Upper lobe of right lung (tissue), 1 donor: Measurements from ENCODE around the gene SALL4. TPM values are rescaled to one million over a fixed set of nuclear protein-coding genes. Genes with fewer than 3 reads are reported as not detected.
"Not testable (repeated sequence)": the region's sequence is repeated elsewhere in the genome, so short reads cannot be mapped to it uniquely, and the experiment has no call there.

ENCODE experiments used
- ATAC-seq: fragments of 200-7000 bp; cut with Tn5 transposase; one replicate; pipeline ENCODE4 v1.9.1; 2020; ENCODE audit warnings: mild to moderate bottlenecking, moderate library complexity
- DNase-seq: peaks from one replicate; pipeline ENCODE4 v3.0.0-alpha.2; 2020
- H3K27ac ChIP-seq: fragments of 200-600 bp; one replicate; pipeline ENCODE4 v1.8.0; 2022
- H3K27me3 ChIP-seq: fragments of 200-600 bp; one replicate; pipeline ENCODE4 v1.8.0; 2022; ENCODE audit warnings: mild to moderate bottlenecking
- H3K36me3 ChIP-seq: fragments of 200-600 bp; one replicate; pipeline ENCODE4 v1.8.0; 2022
- H3K4me1 ChIP-seq: fragments of 200-600 bp; one replicate; pipeline ENCODE4 v1.8.0; 2022
- H3K4me3 ChIP-seq: fragments of 200-600 bp; one replicate; pipeline ENCODE4 v1.8.0; 2022; ENCODE audit warnings: mild to moderate bottlenecking
- H3K9me3 ChIP-seq: fragments of 200-600 bp; one replicate; pipeline ENCODE4 v1.8.0; 2022
- intact Hi-C: fragments of 100-400 bp; cut with DNase I; formaldehyde crosslinking; loops from one replicate; pipeline ENCODE4 v1.11.0; 2022
- total RNA-seq: library from RNA; stranded (reverse); fragmentation: NEBNext Ultra II Directional; extraction: Animal tissue kit (Norgen Biotek cat#: 25700); gene quantifications from one replicate; pipeline ENCODE4 v1.2.1, GENCODE V29; 2021
- TF ChIP-seq, protein P1 (sequence below): fragments of 200-600 bp; IDR thresholded peaks from one replicate; pipeline ENCODE4 v1.8.0; 2022; ENCODE audit warnings: antibody characterized with exemption
- donor health status: DM: no; HTN: yes; CAD: no; lungs with severe emphysema.

Gene SALL4
- total RNA-seq, 1 donor from 2014 or later: 0.43 TPM

- intact Hi-C loops: no loop called here
- Histone ChIP-seq H3K36me3 (no peaks in the 10 kb centered on the region), H3K27ac (no peak overlapping the region), H3K4me1 (no peaks in the 10 kb centered on the region), H3K4me3 (no peak overlapping the region), H3K9me3 (no peaks in the 10 kb centered on the region), H3K27me3 (no peaks in the 10 kb centered on the region)
- TF ChIP-seq, protein P1, sequence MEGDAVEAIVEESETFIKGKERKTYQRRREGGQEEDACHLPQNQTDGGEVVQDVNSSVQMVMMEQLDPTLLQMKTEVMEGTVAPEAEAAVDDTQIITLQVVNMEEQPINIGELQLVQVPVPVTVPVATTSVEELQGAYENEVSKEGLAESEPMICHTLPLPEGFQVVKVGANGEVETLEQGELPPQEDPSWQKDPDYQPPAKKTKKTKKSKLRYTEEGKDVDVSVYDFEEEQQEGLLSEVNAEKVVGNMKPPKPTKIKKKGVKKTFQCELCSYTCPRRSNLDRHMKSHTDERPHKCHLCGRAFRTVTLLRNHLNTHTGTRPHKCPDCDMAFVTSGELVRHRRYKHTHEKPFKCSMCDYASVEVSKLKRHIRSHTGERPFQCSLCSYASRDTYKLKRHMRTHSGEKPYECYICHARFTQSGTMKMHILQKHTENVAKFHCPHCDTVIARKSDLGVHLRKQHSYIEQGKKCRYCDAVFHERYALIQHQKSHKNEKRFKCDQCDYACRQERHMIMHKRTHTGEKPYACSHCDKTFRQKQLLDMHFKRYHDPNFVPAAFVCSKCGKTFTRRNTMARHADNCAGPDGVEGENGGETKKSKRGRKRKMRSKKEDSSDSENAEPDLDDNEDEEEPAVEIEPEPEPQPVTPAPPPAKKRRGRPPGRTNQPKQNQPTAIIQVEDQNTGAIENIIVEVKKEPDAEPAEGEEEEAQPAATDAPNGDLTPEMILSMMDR: no peak
- ATAC-seq (no peak), DNase-seq (no peak)
These were observed 16.2 kb upstream of the SALL4 start for GRCh38 chr20:51818479-51819008.

DNA sequence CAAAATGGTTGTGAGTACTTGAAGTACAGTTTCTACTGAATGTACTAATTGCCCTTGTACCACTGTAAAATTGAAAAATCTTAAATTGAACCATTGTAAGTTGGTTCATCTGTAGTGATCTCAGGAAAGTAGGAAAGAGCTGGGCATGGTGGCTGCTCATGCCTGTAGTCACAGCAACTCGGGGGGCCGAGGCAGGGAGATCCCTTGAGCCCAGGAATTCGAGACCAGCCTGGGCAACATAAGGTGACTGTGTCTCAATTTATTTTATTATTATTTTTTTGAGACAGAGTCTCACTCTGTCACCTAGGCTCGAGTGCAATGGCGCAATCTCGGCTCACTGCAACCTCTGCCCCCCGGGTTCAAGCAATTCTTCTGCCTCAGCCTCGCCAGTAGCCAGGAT is 14.5 kb upstream of the SALL4 start:
- ATAC-seq: not testable (repeated sequence)

DNA sequence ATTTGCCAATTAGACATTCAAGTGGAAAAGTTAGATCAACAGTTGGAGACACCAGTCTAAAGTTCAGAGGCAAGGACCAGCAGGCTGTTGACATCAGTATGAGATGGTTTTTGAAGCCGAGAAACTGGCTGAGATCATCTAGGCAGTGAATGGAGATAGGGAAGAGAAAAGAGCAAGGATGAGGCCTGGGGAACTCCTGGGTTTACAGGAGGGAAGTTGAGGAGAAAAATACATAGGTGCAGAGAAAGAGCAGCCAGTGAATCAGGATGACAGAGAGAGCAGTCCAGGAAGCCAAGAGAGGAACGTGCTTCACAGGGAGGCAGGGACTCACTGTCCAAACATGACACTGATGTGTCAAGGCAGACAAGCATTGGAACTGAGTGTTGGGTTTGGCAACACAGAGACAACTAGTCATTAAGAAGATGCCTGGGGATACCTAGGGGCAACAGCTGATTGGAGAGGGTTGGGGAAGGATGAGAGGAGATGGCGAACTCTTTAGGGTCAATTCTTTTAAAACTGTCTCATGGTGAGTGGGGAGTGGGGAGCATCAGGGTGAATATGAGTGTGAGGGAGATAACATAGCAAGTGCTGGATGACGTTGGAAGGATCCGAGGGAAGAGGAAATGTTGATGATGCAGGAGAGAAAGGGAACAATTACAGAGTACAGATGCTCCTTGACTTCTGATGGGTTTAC is 13.2 kb upstream of the SALL4 start:
- TF ChIP-seq, protein P1: no peak
- DNase-seq: peak; percentile 2

More for the DNA sequence above, 14.5 kb upstream of the SALL4 start:
- H3K27me3 ChIP-seq, H3K4me3 ChIP-seq, H3K36me3 ChIP-seq, intact Hi-C loops, H3K4me1 ChIP-seq, H3K27ac ChIP-seq, H3K9me3 ChIP-seq: not testable (repeated sequence)
- DNase-seq: peak; percentile 17

DNA sequence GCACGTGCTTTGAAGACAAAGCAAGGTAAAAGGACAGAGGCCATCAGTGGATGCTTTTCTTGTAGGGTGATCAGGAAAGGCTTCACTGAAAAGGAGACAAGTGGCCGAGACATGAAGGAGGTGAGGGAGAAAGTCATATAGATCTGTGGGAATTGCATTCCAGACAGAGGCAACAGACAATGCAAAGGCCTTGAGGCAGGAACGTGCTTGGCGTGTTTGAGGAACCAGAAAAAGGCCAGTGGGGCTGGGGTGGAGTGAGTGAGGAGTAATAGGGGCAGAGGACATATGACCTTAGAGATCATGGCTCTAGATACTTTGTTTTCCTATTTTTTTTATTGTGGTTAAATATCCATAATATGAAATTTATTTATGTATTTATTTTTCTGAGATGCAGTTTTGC is 10.5 kb upstream of the SALL4 start:
- Histone ChIP-seq H3K36me3 (no peaks in the 10 kb centered on the region), H3K27me3 (no peaks in the 10 kb centered on the region), H3K4me1 (no peaks in the 10 kb centered on the region), H3K9me3 (no peaks in the 10 kb centered on the region), H3K27ac (no peak overlapping the region), H3K4me3 (no peak overlapping the region)
- intact Hi-C loops: no loop called here
- ATAC-seq (no peak), DNase-seq (peak; percentile 9)
- TF ChIP-seq, protein P1: no peak

More for the DNA sequence above, 13.2 kb upstream of the SALL4 start:
- intact Hi-C loops: no loop called here
- no peak overlapping the region for H3K27ac ChIP-seq
- H3K36me3 ChIP-seq: no peaks in the 10 kb centered on the region
- no peak overlapping the region for H3K4me3 ChIP-seq
- no peaks in the 10 kb centered on the region for H3K27me3 ChIP-seq
- no peaks in the 10 kb centered on the region for H3K9me3 ChIP-seq
- no peak for ATAC-seq
- H3K4me1 ChIP-seq: no peaks in the 10 kb centered on the region

GRCh38 chr20:51811514-51812128 is 9.3 kb upstream of the SALL4 start:
- TF ChIP-seq, protein P1: no peak
- no peak overlapping the region for H3K4me3 ChIP-seq
- no peaks in the 10 kb centered on the region for H3K4me1 ChIP-seq
- H3K9me3 ChIP-seq: no peaks in the 10 kb centered on the region
- H3K27ac ChIP-seq: no peak overlapping the region
- intact Hi-C loops: no loop called here
- DNase-seq (no peak), ATAC-seq (no peak)
- no peaks in the 10 kb centered on the region for H3K36me3 ChIP-seq
- H3K27me3 ChIP-seq: no peaks in the 10 kb centered on the region

DNA sequence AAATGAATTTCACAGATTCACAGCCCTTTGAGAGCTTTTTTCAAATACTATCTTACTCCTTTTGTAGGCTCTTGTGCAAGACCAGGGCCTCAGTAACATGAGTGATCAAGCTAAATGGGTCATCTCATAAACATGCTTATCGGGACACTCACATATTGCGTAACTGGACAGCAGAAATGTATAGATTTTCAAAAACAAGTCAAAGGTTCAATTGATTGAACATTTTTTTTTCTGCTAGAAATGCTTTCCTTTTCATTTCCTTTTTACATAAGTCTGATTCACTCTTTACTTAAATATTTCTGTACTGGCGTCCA is 8.7 kb upstream of the SALL4 start:
- ATAC-seq (no peak), DNase-seq (no peak)
- intact Hi-C loops: no loop called here

More for the DNA sequence above, 8.7 kb upstream of the SALL4 start:
- H3K36me3 ChIP-seq: no peaks in the 10 kb centered on the region
- no peaks in the 10 kb centered on the region for H3K9me3 ChIP-seq
- H3K4me1 ChIP-seq: no peaks in the 10 kb centered on the region
- TF ChIP-seq, protein P1: no peak
- no peak overlapping the region for H3K27ac ChIP-seq
- no peaks in the 10 kb centered on the region for H3K27me3 ChIP-seq
- no peak overlapping the region for H3K4me3 ChIP-seq
